Measurements from ENCODE around the gene TBX21.

GRCh38 chr17:47697906-47698711, 34.9 kb upstream of the TBX21 start:
- TF ChIP-seq, protein P1, sequence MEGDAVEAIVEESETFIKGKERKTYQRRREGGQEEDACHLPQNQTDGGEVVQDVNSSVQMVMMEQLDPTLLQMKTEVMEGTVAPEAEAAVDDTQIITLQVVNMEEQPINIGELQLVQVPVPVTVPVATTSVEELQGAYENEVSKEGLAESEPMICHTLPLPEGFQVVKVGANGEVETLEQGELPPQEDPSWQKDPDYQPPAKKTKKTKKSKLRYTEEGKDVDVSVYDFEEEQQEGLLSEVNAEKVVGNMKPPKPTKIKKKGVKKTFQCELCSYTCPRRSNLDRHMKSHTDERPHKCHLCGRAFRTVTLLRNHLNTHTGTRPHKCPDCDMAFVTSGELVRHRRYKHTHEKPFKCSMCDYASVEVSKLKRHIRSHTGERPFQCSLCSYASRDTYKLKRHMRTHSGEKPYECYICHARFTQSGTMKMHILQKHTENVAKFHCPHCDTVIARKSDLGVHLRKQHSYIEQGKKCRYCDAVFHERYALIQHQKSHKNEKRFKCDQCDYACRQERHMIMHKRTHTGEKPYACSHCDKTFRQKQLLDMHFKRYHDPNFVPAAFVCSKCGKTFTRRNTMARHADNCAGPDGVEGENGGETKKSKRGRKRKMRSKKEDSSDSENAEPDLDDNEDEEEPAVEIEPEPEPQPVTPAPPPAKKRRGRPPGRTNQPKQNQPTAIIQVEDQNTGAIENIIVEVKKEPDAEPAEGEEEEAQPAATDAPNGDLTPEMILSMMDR (IDR thresholded peaks at IDR 0.05; ENCODE audit: insufficient read depth, low read length, poor library complexity, severe bottlenecking), result no peak
- TF ChIP-seq EZH2phosphoT487 (conservative IDR thresholded peaks at IDR 0.05; ENCODE audit: low read length), result no peak

All from SU-DHL-6 (cell line).